ENCODE results near the gene MLPH.
"Not testable (repeated sequence)": the region's sequence is repeated elsewhere in the genome, so short reads cannot be mapped to it uniquely, and the experiment has no call there.

The MLPH gene

GRCh38 chr2:237467447-237468179 is 19.4 kb upstream of the MLPH start:
- no peak for TF ChIP-seq CTCF (conservative IDR thresholded peaks at IDR 0.05; ENCODE audit: low read length)
- DNase-seq (ENCODE audit: low read depth), result no peak

GRCh38 chr2:237469410-237469809 is 17.6 kb upstream of the MLPH start:
- H3K4me3 ChIP-seq (ENCODE audit: low read length); DNase-seq (ENCODE audit: low read depth): not testable (repeated sequence)

More at GRCh38 chr2:237467447-237468179, 19.4 kb upstream of the MLPH start:
- no peak overlapping the region for H3K4me3 ChIP-seq (ENCODE audit: low read length)

- DNase-seq (ENCODE audit: low read depth), result no peak
- H3K4me3 ChIP-seq (ENCODE audit: low read length), result no peak overlapping the region
- no peak for TF ChIP-seq CTCF (conservative IDR thresholded peaks at IDR 0.05; ENCODE audit: low read length)
Measured at GRCh38 chr2:237469849-237470248, 17.2 kb upstream of the MLPH start.

GRCh38 chr2:237470914-237471313 is 16.1 kb upstream of the MLPH start:
- H3K4me3 ChIP-seq (ENCODE audit: low read length), result no peak overlapping the region
- no peak for TF ChIP-seq CTCF (conservative IDR thresholded peaks at IDR 0.05; ENCODE audit: low read length)
- no peak for DNase-seq (ENCODE audit: low read depth)

GRCh38 chr2:237471438-237472186 is 15.4 kb upstream of the MLPH start:
- peak; percentile 80 for TF ChIP-seq CTCF (conservative IDR thresholded peaks at IDR 0.05; ENCODE audit: low read length)
- H3K4me3 ChIP-seq (ENCODE audit: low read length), result no peak overlapping the region
- DNase-seq (ENCODE audit: low read depth), result peak; percentile 66

GRCh38 chr2:237472187-237472712 is 14.8 kb upstream of the MLPH start:
- DNase-seq (ENCODE audit: low read depth), result no peak
- H3K4me3 ChIP-seq (ENCODE audit: low read length), result no peak overlapping the region
- no peak for TF ChIP-seq CTCF (conservative IDR thresholded peaks at IDR 0.05; ENCODE audit: low read length)

- DNase-seq (ENCODE audit: low read depth), result no peak
- H3K4me3 ChIP-seq (ENCODE audit: low read length), result no peak overlapping the region
Measured at GRCh38 chr2:237472909-237473877, 13.9 kb upstream of the MLPH start.

More at GRCh38 chr2:237472909-237473877, 13.9 kb upstream of the MLPH start:
- TF ChIP-seq CTCF (conservative IDR thresholded peaks at IDR 0.05; ENCODE audit: low read length), result no peak
